22Rv1 (cell line): ENCODE measurements around the gene FAM168A.
"Not testable (repeated sequence)": the region's sequence is repeated elsewhere in the genome, so short reads cannot be mapped to it uniquely, and the experiment has no call there.

Experiments
- H3K27ac ChIP-seq: fragments of 450-650 bp; 2 replicates; pipeline ENCODE4 v1.5.1; 2017
- ZFX ChIP-seq: fragments of 450-650 bp; IDR thresholded peaks from 2 replicates; pipeline ENCODE4 v1.6.1; 2017; ENCODE audit warnings: antibody characterized with exemption, borderline replicate concordance
- TF ChIP-seq, protein P1 (sequence below): fragments of 450-650 bp; IDR thresholded peaks from 2 replicates; pipeline ENCODE4 v1.5.1; 2017; ENCODE audit warnings: mild to moderate bottlenecking

Gene FAM168A

DNA sequence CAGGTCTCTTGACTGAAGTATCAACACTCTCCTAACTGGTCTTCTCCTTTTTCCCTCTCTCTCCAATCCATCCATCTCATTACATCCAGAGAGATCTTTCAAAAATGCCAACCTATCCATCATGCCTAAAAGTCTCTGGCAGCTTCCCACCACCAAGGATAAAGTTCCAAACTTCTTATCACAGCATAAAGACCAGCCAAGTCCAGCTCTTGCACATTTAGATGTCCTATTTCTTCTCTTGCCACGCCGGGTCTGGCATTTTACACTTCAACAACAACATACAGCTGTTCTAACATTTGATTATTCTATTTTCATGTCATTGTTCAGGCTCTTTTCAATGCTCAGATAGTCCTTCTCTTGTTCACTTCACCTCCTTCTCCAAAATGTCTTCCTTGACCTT is 151.1 kb downstream of the FAM168A start:
- TF ChIP-seq, protein P1, sequence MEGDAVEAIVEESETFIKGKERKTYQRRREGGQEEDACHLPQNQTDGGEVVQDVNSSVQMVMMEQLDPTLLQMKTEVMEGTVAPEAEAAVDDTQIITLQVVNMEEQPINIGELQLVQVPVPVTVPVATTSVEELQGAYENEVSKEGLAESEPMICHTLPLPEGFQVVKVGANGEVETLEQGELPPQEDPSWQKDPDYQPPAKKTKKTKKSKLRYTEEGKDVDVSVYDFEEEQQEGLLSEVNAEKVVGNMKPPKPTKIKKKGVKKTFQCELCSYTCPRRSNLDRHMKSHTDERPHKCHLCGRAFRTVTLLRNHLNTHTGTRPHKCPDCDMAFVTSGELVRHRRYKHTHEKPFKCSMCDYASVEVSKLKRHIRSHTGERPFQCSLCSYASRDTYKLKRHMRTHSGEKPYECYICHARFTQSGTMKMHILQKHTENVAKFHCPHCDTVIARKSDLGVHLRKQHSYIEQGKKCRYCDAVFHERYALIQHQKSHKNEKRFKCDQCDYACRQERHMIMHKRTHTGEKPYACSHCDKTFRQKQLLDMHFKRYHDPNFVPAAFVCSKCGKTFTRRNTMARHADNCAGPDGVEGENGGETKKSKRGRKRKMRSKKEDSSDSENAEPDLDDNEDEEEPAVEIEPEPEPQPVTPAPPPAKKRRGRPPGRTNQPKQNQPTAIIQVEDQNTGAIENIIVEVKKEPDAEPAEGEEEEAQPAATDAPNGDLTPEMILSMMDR = no peak
- no peak for TF ChIP-seq ZFX
- H3K27ac ChIP-seq = no peak overlapping the region

DNA sequence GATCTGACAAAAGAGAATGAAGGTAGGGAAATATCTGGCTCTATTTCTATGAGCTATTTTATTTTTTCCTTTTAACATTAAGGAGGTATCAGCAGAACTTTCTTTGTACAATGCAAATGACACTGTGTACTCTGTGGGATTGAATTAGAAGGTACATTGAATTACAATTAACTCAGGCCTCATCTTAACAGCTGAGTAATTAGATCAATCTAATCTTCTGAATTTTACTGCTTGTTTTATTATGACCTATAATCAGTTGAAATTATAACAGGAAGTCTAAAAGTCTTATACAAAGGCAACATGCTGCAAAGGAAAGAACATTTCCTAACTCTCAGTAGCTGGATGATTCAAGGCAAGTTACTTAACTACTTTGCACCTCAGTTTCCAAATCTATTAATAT is 151.9 kb downstream of the FAM168A start:
- TF ChIP-seq, protein P1 = no peak
- no peak for TF ChIP-seq ZFX
- no peak overlapping the region for H3K27ac ChIP-seq

DNA sequence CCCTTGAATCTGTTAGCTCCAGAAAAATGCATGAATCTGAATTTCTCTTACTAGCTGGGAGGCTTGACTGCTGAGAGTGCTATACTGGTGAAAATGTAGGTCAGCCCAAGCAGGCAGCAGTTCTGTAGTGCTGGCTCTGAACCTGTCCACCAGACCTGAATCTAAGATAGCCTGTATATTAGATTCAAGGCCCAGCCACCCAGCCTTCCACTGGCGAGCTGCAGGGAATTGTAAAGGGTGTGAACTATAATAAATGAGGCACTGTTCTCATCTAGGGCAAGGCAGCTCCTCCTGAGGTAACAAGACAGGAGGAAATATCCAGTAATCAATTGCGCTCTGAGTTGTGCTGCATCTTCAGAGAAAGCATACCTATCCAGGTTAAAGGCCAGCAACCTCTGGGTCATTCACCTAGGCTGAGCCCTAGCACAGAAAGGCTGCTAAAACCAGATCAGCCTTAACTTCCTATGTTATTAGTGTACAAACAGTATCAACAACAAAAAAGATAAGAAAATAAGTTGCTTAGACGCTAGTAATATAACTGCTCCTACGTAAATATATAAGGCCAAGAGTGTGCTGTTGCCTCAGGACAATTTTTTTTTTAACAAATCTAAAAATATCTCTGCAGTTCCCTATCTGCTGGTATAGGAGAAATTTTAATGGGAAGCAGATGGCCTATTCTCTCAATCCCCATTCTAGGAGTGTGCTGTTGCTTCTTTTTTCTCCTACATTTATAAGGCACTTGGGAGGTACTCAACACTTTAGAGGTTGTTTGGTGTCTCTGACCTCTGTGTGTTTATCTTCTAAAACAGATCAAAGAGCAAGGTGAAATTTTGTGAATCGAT is 158.7 kb downstream of the FAM168A start:
- no peak for TF ChIP-seq ZFX
- TF ChIP-seq, protein P1 = no peak
- no peak overlapping the region for H3K27ac ChIP-seq

DNA sequence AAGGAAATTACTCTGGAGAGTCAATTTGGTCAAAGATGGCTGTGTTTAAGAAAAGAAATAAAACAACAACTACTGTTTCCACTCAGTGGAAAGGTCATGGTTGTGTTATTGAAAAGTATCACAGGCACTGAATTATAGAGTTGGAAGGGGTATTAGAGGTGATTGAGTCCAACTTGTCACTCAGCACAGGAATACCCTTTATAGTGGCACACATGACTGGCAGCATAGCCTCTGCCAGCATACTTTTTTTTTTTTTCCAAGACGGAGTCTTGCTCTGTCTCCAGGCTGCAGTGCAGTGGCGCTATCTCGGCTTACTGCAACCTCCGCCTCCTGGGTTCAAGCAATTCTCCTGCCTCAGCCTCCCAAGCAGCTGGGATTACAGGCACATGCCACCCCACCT is 161.1 kb downstream of the FAM168A start:
- H3K27ac ChIP-seq = not testable (repeated sequence)

DNA sequence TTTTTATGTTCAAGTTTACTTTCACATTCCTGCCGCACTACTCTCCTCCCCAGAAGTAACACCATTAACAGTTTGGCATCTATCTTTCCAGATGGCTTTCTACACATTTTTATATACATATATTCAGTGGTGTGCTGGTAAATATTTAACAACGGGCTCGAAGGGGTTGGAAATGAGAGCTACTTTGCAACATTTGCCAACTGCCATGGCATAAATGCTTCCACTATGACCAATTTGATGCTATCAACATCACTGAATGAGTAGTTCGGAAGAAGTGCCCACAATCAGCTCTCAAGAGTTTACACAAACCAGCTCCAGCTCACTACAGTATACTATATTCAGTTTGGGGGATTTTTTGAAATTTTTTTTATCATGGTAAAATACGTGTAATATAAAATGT is 166.5 kb downstream of the FAM168A start:
- TF ChIP-seq, protein P1 = no peak
- no peak for TF ChIP-seq ZFX
- no peak overlapping the region for H3K27ac ChIP-seq

DNA sequence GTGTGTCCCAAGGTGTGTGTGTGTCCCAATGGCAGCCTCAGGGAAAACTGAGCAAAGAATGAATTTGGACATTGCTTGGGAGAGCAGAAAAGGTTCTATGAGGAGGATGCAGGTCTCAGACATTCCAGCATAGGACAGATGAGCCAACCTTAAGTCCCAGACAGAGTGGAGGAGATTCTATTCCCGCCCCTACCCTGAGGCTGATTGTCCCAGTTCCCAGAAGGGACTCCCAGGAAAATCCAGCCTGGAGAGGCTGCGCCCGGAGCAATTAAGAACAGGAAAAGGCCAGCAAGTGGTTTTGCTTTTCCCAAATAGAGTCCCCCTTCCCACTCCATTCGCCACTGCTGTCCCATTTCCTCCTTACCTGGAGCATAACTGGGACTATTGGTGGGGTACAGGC is 167.6 kb downstream of the FAM168A start:
- H3K27ac ChIP-seq = no peak overlapping the region
- no peak for TF ChIP-seq ZFX
- TF ChIP-seq, protein P1 = no peak

DNA sequence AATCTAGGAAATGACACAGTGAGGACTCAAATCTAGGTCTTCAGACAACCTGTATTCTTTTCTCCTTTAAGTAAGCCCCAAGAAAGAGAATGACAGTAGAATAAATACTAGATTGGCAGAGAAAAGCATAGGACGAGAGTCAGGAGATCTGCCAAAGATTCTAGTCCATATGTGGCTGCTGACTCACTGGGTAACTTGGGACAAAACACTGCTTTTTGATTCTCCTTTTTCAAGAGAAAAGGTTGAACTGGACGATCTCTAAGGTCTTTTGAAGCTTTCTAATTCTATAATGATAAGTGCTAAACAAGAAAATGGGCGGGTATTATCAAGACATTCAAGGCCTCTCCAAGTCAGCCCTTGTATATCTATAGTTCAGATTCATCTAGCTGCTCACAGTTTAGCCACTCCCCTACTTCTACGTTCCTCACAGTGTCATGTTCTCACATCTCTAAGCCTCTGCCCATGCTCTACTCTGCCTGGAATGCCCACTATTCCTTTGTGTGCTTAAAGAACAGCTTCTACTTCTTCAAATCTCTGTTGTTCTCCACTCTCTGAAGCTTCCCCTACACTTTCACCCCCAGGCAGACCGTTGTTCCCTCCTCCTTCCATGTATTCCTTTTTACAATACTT is 168.7 kb downstream of the FAM168A start:
- no peak overlapping the region for H3K27ac ChIP-seq
- no peak for TF ChIP-seq ZFX
- TF ChIP-seq, protein P1 = no peak

DNA sequence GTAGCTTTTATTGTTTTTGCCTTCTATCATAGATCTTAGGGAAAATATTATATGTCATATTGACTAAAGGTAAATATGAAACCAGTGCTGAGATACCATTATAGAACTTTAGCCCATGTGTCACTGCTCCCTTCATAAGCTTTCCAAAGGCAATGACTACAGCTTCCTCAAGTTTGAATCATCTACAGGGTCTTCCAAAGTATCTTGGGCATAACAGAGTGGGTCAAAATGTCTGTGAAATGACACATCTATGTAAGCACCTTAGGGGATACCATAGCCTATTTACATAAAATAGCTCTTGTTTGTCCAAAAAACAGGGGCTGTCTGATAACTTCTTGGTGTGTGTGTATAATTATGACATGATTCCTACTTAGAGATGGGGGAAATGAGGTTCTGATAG is 169.2 kb downstream of the FAM168A start:
- no peak for TF ChIP-seq ZFX
- TF ChIP-seq, protein P1 = no peak
- H3K27ac ChIP-seq = no peak overlapping the region
